H1 (cell line): ENCODE data around the gene ZFP57. TPM values are rescaled to one million over a fixed set of nuclear protein-coding genes. Genes with fewer than 3 reads are reported as not detected.

ENCODE experiments used
- CTCF ChIA-PET: fragments of 300-600 bp; sonication (Branson Sonifier 250); formaldehyde crosslinking; loops from one replicate; lab custom pipeline; 2021; ENCODE audit not compliant: partially characterized antibody; lab: Charles Lee
- POLR2A ChIA-PET: fragments of 300-600 bp; sonication (Branson Sonifier 250); formaldehyde crosslinking; loops from one replicate; lab custom pipeline; 2021; ENCODE audit warnings: inconsistent platforms; ENCODE audit not compliant: partially characterized antibody; lab: Charles Lee
- DNase-seq, 2 experiments: peaks; one replicate each; pipeline versions ENCODE4 v3.0.0 to v3.0.0-alpha.2; 2010 to 2022; ENCODE audit warnings: low spot score in 2 of 2, low read depth in 1 of 2, mixed read lengths in 1 of 2
- FAIRE-seq: peaks from 2 replicates; lab custom pipeline; 2011; peaks lifted over from hg19 to GRCh38; lab: Jason Lieb, UNC
- H2AFZ ChIP-seq: 2 replicates; pipeline ENCODE4 v1.8.1; 2012; ENCODE audit warnings: low read length, inconsistent platforms
- H2AK5ac ChIP-seq: 2 replicates; pipeline ENCODE4 v1.6.1; 2013; ENCODE audit warnings: low read depth, low read length
- H2BK120ac ChIP-seq: replicated peaks from 2 replicates; pipeline ENCODE3; 2013; ENCODE audit warnings: low read depth, low read length, inconsistent platforms
- H2BK12ac ChIP-seq: 2 replicates; pipeline ENCODE4 v1.6.1; 2013; ENCODE audit warnings: low read depth, low read length
- H2BK15ac ChIP-seq: 2 replicates; pipeline ENCODE4 v1.6.1; 2013; ENCODE audit warnings: low read length
- H2BK20ac ChIP-seq: 2 replicates; pipeline ENCODE4 v1.6.1; 2013; ENCODE audit warnings: low read length
- H2BK5ac ChIP-seq: 2 replicates; pipeline ENCODE4 v1.6.1; 2013; ENCODE audit warnings: low read depth, low read length
- H3K14ac ChIP-seq: 2 replicates; pipeline ENCODE4 v1.6.1; 2013; ENCODE audit warnings: inconsistent platforms; ENCODE audit not compliant: insufficient read length
- H3K18ac ChIP-seq: 2 replicates; pipeline ENCODE4 v1.6.1; 2013; ENCODE audit warnings: low read length; ENCODE audit errors: extremely low read depth
- H3K23ac ChIP-seq: 2 replicates; pipeline ENCODE4 v1.6.1; 2013; ENCODE audit warnings: inconsistent platforms; ENCODE audit not compliant: insufficient read length
- H3K23me2 ChIP-seq: 2 replicates; pipeline ENCODE4 v1.6.1; 2013; ENCODE audit warnings: low read depth, low read length
- H3K27ac ChIP-seq: 2 replicates; pipeline ENCODE4 v1.6.1; 2011; ENCODE audit warnings: low read depth, low read length, inconsistent platforms
- H3K27me3 ChIP-seq, 4 experiments: replicated peaks in 1 of 4; 1 replicate in 1 of 4; 2 replicates in 3 of 4; pipeline versions ENCODE4 v1.6.1 to v1.8.1; 2011 to 2013; ENCODE audit warnings: low read length in 3 of 4, mild to moderate bottlenecking in 3 of 4, inconsistent platforms in 2 of 4, mixed read lengths in 2 of 4, moderate library complexity in 1 of 4; ENCODE audit not compliant: control insufficient read depth in 3 of 4, insufficient read depth in 3 of 4; ENCODE audit errors: extremely low read depth in 1 of 4
- H3K36me3 ChIP-seq, 4 experiments: 2 replicates each; pipeline versions ENCODE4 v1.6.1 to v1.8.1; 2011 to 2013; ENCODE audit warnings: mild to moderate bottlenecking in 4 of 4, low read length in 3 of 4, moderate library complexity in 2 of 4, control low read depth in 1 of 4, inconsistent platforms in 1 of 4; ENCODE audit not compliant: insufficient read depth in 4 of 4, control insufficient read depth in 2 of 4
- H3K4ac ChIP-seq: replicated peaks from 2 replicates; pipeline ENCODE3; 2013; ENCODE audit warnings: low read length, low read depth, mixed read lengths, inconsistent platforms; ENCODE audit not compliant: insufficient read length
- H3K4me1 ChIP-seq, 4 experiments: replicated peaks in 1 of 4; 1 replicate in 1 of 4; 2 replicates in 3 of 4; pipeline versions ENCODE4 v1.6.1 to v1.8.1; 2011 to 2013; ENCODE audit warnings: low read length in 3 of 4, inconsistent platforms in 2 of 4, mixed read lengths in 1 of 4; ENCODE audit not compliant: insufficient read depth in 4 of 4, control insufficient read depth in 3 of 4
- H3K4me2 ChIP-seq, 2 experiments: 2 replicates each; pipeline versions ENCODE4 v1.6.1 to v1.8.1; 2011 to 2013; ENCODE audit warnings: low read depth in 2 of 2, low read length in 2 of 2, control low read depth in 1 of 2, inconsistent platforms in 1 of 2, mild to moderate bottlenecking in 1 of 2; ENCODE audit not compliant: insufficient read depth in 1 of 2
- H3K4me3 ChIP-seq, 4 experiments: fragments of 200-600, 300-600 bp in 1 of 4; sonication (generic), shearing (Covaris generic), sonication (Bioruptor Twin) in 1 of 4; 2 replicates each; pipeline versions ENCODE4 v1.5.1 to v1.8.1; 2011 to 2016; ENCODE audit warnings: low read length in 4 of 4, low read depth in 3 of 4, control low read depth in 2 of 4, inconsistent platforms in 2 of 4, mild to moderate bottlenecking in 2 of 4, mixed read lengths in 1 of 4, moderate library complexity in 1 of 4; ENCODE audit not compliant: insufficient read depth in 2 of 4; ENCODE audit errors: extremely low read depth in 1 of 4
- H3K56ac ChIP-seq: replicated peaks from 2 replicates; pipeline ENCODE3; 2013; ENCODE audit warnings: low read depth, mild to moderate bottlenecking, mixed read lengths, low read length, inconsistent platforms; ENCODE audit not compliant: insufficient read length
- H3K79me1 ChIP-seq: 2 replicates; pipeline ENCODE4 v1.6.1; 2013; ENCODE audit warnings: low read depth, low read length, control low read depth
- H3K79me2 ChIP-seq, 2 experiments: 2 replicates each; pipeline versions ENCODE4 v1.6.1 to v1.8.1; 2012 to 2013; ENCODE audit warnings: low read length in 2 of 2, mild to moderate bottlenecking in 2 of 2, inconsistent platforms in 1 of 2; ENCODE audit not compliant: insufficient read depth in 2 of 2, control insufficient read depth in 1 of 2
- H3K9ac ChIP-seq, 4 experiments: replicated peaks in 1 of 4; 1 replicate in 1 of 4; 2 replicates in 3 of 4; pipeline versions ENCODE4 v1.6.1 to v1.8.1; 2011 to 2013; ENCODE audit warnings: low read depth in 3 of 4, low read length in 3 of 4, control low read depth in 2 of 4, mild to moderate bottlenecking in 2 of 4, moderate library complexity in 2 of 4, inconsistent platforms in 1 of 4; ENCODE audit errors: extremely low read depth in 1 of 4
- H3K9me3 ChIP-seq, 2 experiments: 2 replicates each; pipeline versions ENCODE4 v1.6.1 to v1.8.1; 2012 to 2013; ENCODE audit warnings: mild to moderate bottlenecking in 2 of 2, moderate library complexity in 2 of 2, control low read depth in 1 of 2, inconsistent platforms in 1 of 2, low read depth in 1 of 2, low read length in 1 of 2, mixed read lengths in 1 of 2; ENCODE audit not compliant: insufficient read depth in 2 of 2
- H4K20me1 ChIP-seq, 2 experiments: replicated peaks in 1 of 2; 2 replicates each; pipeline versions ENCODE3 to v1.8.1; 2011 to 2013; ENCODE audit warnings: inconsistent platforms in 2 of 2, low read length in 2 of 2, mild to moderate bottlenecking in 1 of 2; ENCODE audit not compliant: insufficient read depth in 2 of 2, control insufficient read depth in 1 of 2
- H4K5ac ChIP-seq: 2 replicates; pipeline ENCODE4 v1.6.1; 2013; ENCODE audit warnings: low read length, low read depth, mixed read lengths, inconsistent platforms; ENCODE audit not compliant: insufficient read length
- H4K8ac ChIP-seq: 2 replicates; pipeline ENCODE4 v1.8.0; 2013; ENCODE audit warnings: mild to moderate bottlenecking, moderate library complexity, low read length, inconsistent platforms; ENCODE audit not compliant: insufficient read depth; ENCODE audit errors: extremely low read depth
- H4K91ac ChIP-seq: replicated peaks from 2 replicates; pipeline ENCODE3; 2013; ENCODE audit warnings: low read length, mixed read lengths, inconsistent platforms; ENCODE audit not compliant: insufficient read length
- BCL11A ChIP-seq, 2 experiments: IDR thresholded peaks; one replicate each; pipeline ENCODE4 v1.6.1; 2011; ENCODE audit warnings: low read depth in 2 of 2, low read length in 2 of 2, mild to moderate bottlenecking in 2 of 2
- CBX8 ChIP-seq: fragments of 300-800, 300-1000 bp; sonication (generic); IDR thresholded peaks from 2 replicates; pipeline ENCODE4 v1.7.1; 2016; ENCODE audit warnings: low read depth, low read length, borderline replicate concordance
- FOSL1 ChIP-seq: IDR thresholded peaks from 2 replicates; pipeline ENCODE4 v1.6.1; 2011; ENCODE audit warnings: mild to moderate bottlenecking, low read depth, low read length, moderate library complexity; ENCODE audit not compliant: insufficient read depth
- TBP ChIP-seq: IDR thresholded peaks from 2 replicates; pipeline ENCODE4 v1.6.1; 2011; ENCODE audit warnings: low read depth, low read length, improper control_type of control experiment
- WGBS, 2 experiments: shearing (Covaris generic) in 1 of 2; methylation state at CpG; one replicate each; pipeline versions ENCODE4 v1.1.6 to v1.1.7; 2013 to 2015; ENCODE audit warnings: low lambda C conversion rate in 2 of 2, mixed read lengths in 2 of 2, inconsistent platforms in 1 of 2, low coverage in 1 of 2, missing lambda C conversion rate in 1 of 2; ENCODE audit not compliant: insufficient replicate concordance in 2 of 2, insufficient coverage in 1 of 2, insufficient read length in 1 of 2; ENCODE audit errors: extremely low coverage in 1 of 2, missing lambda C conversion rate in 1 of 2; 5-methylcytosine and 5-hydroxymethylcytosine counted together
- polyA plus RNA-seq, 7 experiments: library from polyadenylated mRNA; depleted of rRNA in 3 of 7; stranded (reverse) in 5 of 7; unstranded in 2 of 7; fragments of >200 nt in 5 of 7; fragments of 200-250 nt in 2 of 7; gene quantifications; 1 replicate in 5 of 7; 2 replicates in 1 of 7; 4 replicates in 1 of 7; pipeline versions ENCODE4 v1.2.1 to v1.2.3, GENCODE V29; 2011 to 2013; ENCODE audit warnings: missing spikeins in 2 of 7, mixed read lengths in 2 of 7
- total RNA-seq: library from RNA; stranded (reverse); fragmentation: NEBNext Ultra II Directional; extraction: Animal tissue kit (Norgen Biotek cat#: 25700); gene quantifications from 2 replicates; pipeline ENCODE4 v1.2.1, GENCODE V29; 2021

Gene ZFP57
- total and polyA plus RNA-seq, 2 of the 8 experiments (the other 6 are each of a cell fraction or from before 2014, with no cell fraction given), result 0.85 to 1.2 TPM

DNA sequence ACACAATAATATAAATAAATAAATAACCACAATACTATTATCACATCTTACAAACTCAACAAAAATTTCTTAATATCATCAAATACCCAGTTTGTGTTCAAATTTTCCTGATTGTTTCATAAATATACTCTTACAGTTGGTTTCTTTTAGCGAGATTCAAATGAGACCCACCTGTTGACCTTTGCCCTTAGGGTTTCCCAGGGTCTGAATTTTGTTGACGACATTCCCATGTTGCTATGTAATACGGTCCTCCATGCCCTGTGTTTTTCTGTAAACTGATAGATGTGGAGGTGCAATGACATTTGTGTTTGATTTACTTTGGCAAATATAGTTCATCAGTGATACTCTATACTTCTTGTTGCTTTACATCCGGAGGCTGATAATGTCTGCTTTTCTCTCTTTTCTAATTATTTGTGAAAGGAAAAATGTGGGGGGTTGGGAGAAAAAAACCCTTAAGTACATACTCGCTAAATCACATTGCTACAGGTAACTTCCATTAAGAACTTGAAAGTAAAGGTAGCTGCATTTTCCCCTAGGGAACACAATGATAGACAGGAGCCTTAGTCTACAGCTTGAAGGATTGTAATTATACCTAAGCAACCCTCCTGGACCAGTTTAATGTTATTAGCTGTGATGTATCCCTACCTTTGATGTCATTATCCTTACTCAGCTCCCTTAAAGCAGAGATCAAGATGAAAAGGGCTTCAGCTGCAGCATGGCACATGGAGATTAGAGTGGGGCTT lies 17.5 kb downstream of the ZFP57 start:
- TF ChIP-seq TBP (no peak), CBX8 (no peak), BCL11A (IDR thresholded peaks at IDR 0.05; ENCODE audit: low read depth in 2 of 2, low read length in 2 of 2) (no peak), FOSL1 (no peak)
- no peaks in the 10 kb centered on the region for H4K20me1 ChIP-seq
- H2BK20ac ChIP-seq, result peak overlapping the region; percentile 94; the same call in 1 of the 2 replicates
- H3K9ac ChIP-seq, result no peak overlapping the region
- no peaks in the 10 kb centered on the region for H3K79me1 ChIP-seq
- 72% methylated on average over 5 of the region's 5 CpGs; no CpG with 5 or more reads in 1 of the 2 experiments for WGBS, 2 experiments
- H3K27ac ChIP-seq, result no peak overlapping the region; the same call in 1 of the 2 replicates
- peak overlapping the region; percentile 88 for H4K91ac ChIP-seq
- no peaks in the 10 kb centered on the region for H3K9me3 ChIP-seq
- no peak overlapping the region for H3K14ac ChIP-seq
- peak overlapping the region; percentile 79 for H4K5ac ChIP-seq
- no peaks in the 10 kb centered on the region for H3K27me3 ChIP-seq
- H4K8ac ChIP-seq, result no peak overlapping the region
- ChIA-PET CTCF (interaction anchor here (0.8 to 24.4 kb wide), 6 partner anchors 10 to 347 kb away, joined by 3 to 658 read pairs (median 256); partner anchors contain the start of genes GABBR1 and ZFP57), POLR2A (interaction anchor here (4.0 to 8.4 kb wide), 2 partner anchors 12 to 13 kb away, joined by 20 to 78 read pairs; no protein-coding TSS in a partner anchor)
- peak overlapping the region; percentile 55 for H3K18ac ChIP-seq
- no peak overlapping the region for H3K56ac ChIP-seq
- H2BK120ac ChIP-seq, result peak overlapping the region; percentile 92
- DNase-seq (no peak), FAIRE-seq (no peak)
- no peaks in the 10 kb centered on the region for H3K79me2 ChIP-seq
- H2AK5ac ChIP-seq, result peak overlapping the region; percentile 68; the same call in 1 of the 2 replicates
- H3K36me3 ChIP-seq, result no peaks in the 10 kb centered on the region
- H3K4me2 ChIP-seq, result no peak overlapping the region; a peak in 1 of 4 replicates
- H2BK15ac ChIP-seq, result no peak overlapping the region
- no peaks in the 10 kb centered on the region for H3K23me2 ChIP-seq
- no peak overlapping the region for H3K23ac ChIP-seq
- H2BK5ac ChIP-seq, result peak overlapping the region; percentile 57; the same call in 1 of the 2 replicates
- peak overlapping the region; percentile 64 for H3K4ac ChIP-seq
- no peak overlapping the region for H3K4me3 ChIP-seq
- peaks cover 7 to 33% (median 26%) of the 10 kb centered on the region in 4 experiments; a peak in 6 of 7 replicates for H3K4me1 ChIP-seq
- peak overlapping the region; percentile 97 for H2BK12ac ChIP-seq
- H2AFZ ChIP-seq, result peak overlapping the region; percentile 3; the same call in 1 of the 2 replicates
